ENCODE measurements around the gene POLR3C.

Gene POLR3C

GRCh38 chr1:145874646-145875045 lies 50.6 kb downstream of the POLR3C start:
- FAIRE-seq = no peak

- FAIRE-seq = no peak
Observed at GRCh38 chr1:145877923-145878486, 54.0 kb downstream of the POLR3C start.

GRCh38 chr1:145878724-145879123 lies 54.7 kb downstream of the POLR3C start:
- FAIRE-seq = no peak

GRCh38 chr1:145879775-145880174 lies 55.8 kb downstream of the POLR3C start:
- no peak for FAIRE-seq

GRCh38 chr1:145884675-145885074 lies 60.7 kb downstream of the POLR3C start:
- no peak for FAIRE-seq

GRCh38 chr1:145885738-145886287 lies 61.8 kb downstream of the POLR3C start, which contains the start of gene ANKRD35:
Gene ANKRD35 (minus strand): TSS chr1:145885866. CDS start chr1:145885758, 108 bp downstream.
- FAIRE-seq = no peak

- no peak for FAIRE-seq
Observed at GRCh38 chr1:145886390-145886789, 62.4 kb downstream of the POLR3C start.

GRCh38 chr1:145886816-145887215 lies 62.8 kb downstream of the POLR3C start:
- no peak for FAIRE-seq

GRCh38 chr1:145887631-145888030 lies 63.6 kb downstream of the POLR3C start:
- no peak for FAIRE-seq

- FAIRE-seq = no peak
Observed at GRCh38 chr1:145889722-145890121, 65.7 kb downstream of the POLR3C start.

GRCh38 chr1:145891143-145891542 lies 67.1 kb downstream of the POLR3C start:
- no peak for FAIRE-seq

- peak; percentile 99 for FAIRE-seq
Observed at GRCh38 chr1:145891587-145892485, 67.8 kb downstream of the POLR3C start.

GRCh38 chr1:145892486-145893087 lies 68.6 kb downstream of the POLR3C start:
- peak; percentile 49 for FAIRE-seq

GRCh38 chr1:145893306-145894055 lies 69.5 kb downstream of the POLR3C start:
- FAIRE-seq = no peak
